ENCODE data around the gene ABCD3. TPM values are rescaled to one million over a fixed set of nuclear protein-coding genes. Genes with fewer than 3 reads are reported as not detected.

Gene ABCD3
- total RNA-seq, 1 experiment from 2014 or later, result 26.5 TPM

GRCh38 chr1:94433866-94434265 is 15.7 kb downstream of the ABCD3 start:
- no peaks in the 10 kb centered on the region for H3K36me3 Mint-ChIP-seq (ENCODE audit: insufficient read depth, unreplicated experiment)
- H3K9me3 Mint-ChIP-seq (ENCODE audit: unreplicated experiment), result peaks cover 9% of the 10 kb centered on the region
- no peak for DNase-seq (ENCODE audit: unreplicated experiment)
- no TSS peak for BruUV-seq (replicated peaks)
- ChIA-PET CTCF (interaction anchor here (0.5 kb wide), 1 partner anchor 492 kb away, joined by 3 read pairs; no protein-coding TSS in a partner anchor), POLR2A (interaction anchor here (0.8 to 1.4 kb wide), 3 partner anchors 10 to 16 kb away, joined by 3 to 5 read pairs (median 4); partner anchors contain the start of gene ABCD3)
- H3K27me3 Mint-ChIP-seq (ENCODE audit: insufficient read depth, unreplicated experiment), result no peaks in the 10 kb centered on the region
- H3K4me3 Mint-ChIP-seq (ENCODE audit: unreplicated experiment), result no peak overlapping the region
- no peak for TF ChIP-seq CTCF (IDR thresholded peaks at IDR 0.05; ENCODE audit: unreplicated experiment)
- H3K4me1 Mint-ChIP-seq (ENCODE audit: insufficient read depth, unreplicated experiment), result peaks cover 13% of the 10 kb centered on the region
- no peak overlapping the region for H3K27ac Mint-ChIP-seq (ENCODE audit: low read depth, unreplicated experiment)
- intact Hi-C loops (cut with micrococcal nuclease), result no loop called here

- intact Hi-C loops (cut with micrococcal nuclease), result no loop called here
- peak; percentile 5 for DNase-seq (ENCODE audit: unreplicated experiment)
- ChIA-PET CTCF (interaction anchor here (0.5 kb wide), 1 partner anchor 493 kb away, joined by 3 read pairs; no protein-coding TSS in a partner anchor), POLR2A (interaction anchor here (0.6 to 1.4 kb wide), 4 partner anchors 9 to 17 kb away, joined by 3 to 5 read pairs (median 4); partner anchors contain the start of gene ABCD3)
- no peaks in the 10 kb centered on the region for H3K36me3 Mint-ChIP-seq (ENCODE audit: insufficient read depth, unreplicated experiment)
- peaks cover 7% of the 10 kb centered on the region for H3K9me3 Mint-ChIP-seq (ENCODE audit: unreplicated experiment)
- no peak for TF ChIP-seq CTCF (IDR thresholded peaks at IDR 0.05; ENCODE audit: unreplicated experiment)
- H3K27me3 Mint-ChIP-seq (ENCODE audit: insufficient read depth, unreplicated experiment), result no peaks in the 10 kb centered on the region
- no TSS peak for BruUV-seq (replicated peaks)
- no peak overlapping the region for H3K4me3 Mint-ChIP-seq (ENCODE audit: unreplicated experiment)
- no peak overlapping the region for H3K27ac Mint-ChIP-seq (ENCODE audit: low read depth, unreplicated experiment)
- peaks cover 10% of the 10 kb centered on the region for H3K4me1 Mint-ChIP-seq (ENCODE audit: insufficient read depth, unreplicated experiment)
Measured at GRCh38 chr1:94434365-94435045, 16.3 kb downstream of the ABCD3 start.

- no peaks in the 10 kb centered on the region for H3K36me3 Mint-ChIP-seq (ENCODE audit: insufficient read depth, unreplicated experiment)
- ChIA-PET CTCF (no interaction called here), POLR2A (no interaction called here)
Measured at GRCh38 chr1:94438692-94439276, 20.6 kb downstream of the ABCD3 start.

More at GRCh38 chr1:94438692-94439276, 20.6 kb downstream of the ABCD3 start:
- peaks cover 13% of the 10 kb centered on the region for H3K9me3 Mint-ChIP-seq (ENCODE audit: unreplicated experiment)
- intact Hi-C loops (cut with micrococcal nuclease), result no loop called here
- no TSS peak for BruUV-seq (replicated peaks)
- no peak for DNase-seq (ENCODE audit: unreplicated experiment)
- no peaks in the 10 kb centered on the region for H3K27me3 Mint-ChIP-seq (ENCODE audit: insufficient read depth, unreplicated experiment)
- no peak overlapping the region for H3K27ac Mint-ChIP-seq (ENCODE audit: low read depth, unreplicated experiment)
- H3K4me1 Mint-ChIP-seq (ENCODE audit: insufficient read depth, unreplicated experiment), result peaks cover 16% of the 10 kb centered on the region
- TF ChIP-seq CTCF (IDR thresholded peaks at IDR 0.05; ENCODE audit: unreplicated experiment), result no peak
- H3K4me3 Mint-ChIP-seq (ENCODE audit: unreplicated experiment), result no peak overlapping the region
